Liver (tissue), 9 donors: ENCODE results near the gene FLT3LG. TPM values are rescaled to one million over a fixed set of nuclear protein-coding genes. Genes with fewer than 3 reads are reported as not detected.

Source experiments
- DNase-seq: peaks from one replicate; pipeline ENCODE4 v3.0.0-alpha.2; 2017; ENCODE audit warnings: low spot score
- H3K27ac ChIP-seq, 2 donors: one replicate each; pipeline ENCODE4 v1.7.0; 2013; ENCODE audit warnings: inconsistent platforms in 2 of 2, low read length in 2 of 2, control low read depth in 1 of 2, low read depth in 1 of 2, mild to moderate bottlenecking in 1 of 2
- H3K27me3 ChIP-seq, 4 donors: one replicate each; pipeline versions ENCODE4 v1.6.1 to v1.7.0; 2013; ENCODE audit warnings: low read length in 3 of 4, inconsistent platforms in 1 of 4, mild to moderate bottlenecking in 1 of 4, moderate library complexity in 1 of 4; ENCODE audit not compliant: control insufficient read depth in 4 of 4, insufficient read depth in 4 of 4
- H3K36me3 ChIP-seq, 4 donors: one replicate each; pipeline versions ENCODE4 v1.6.1 to v1.7.0; 2013; ENCODE audit warnings: low read length in 3 of 4, mild to moderate bottlenecking in 3 of 4, low read depth in 1 of 4, moderate library complexity in 1 of 4; ENCODE audit not compliant: control insufficient read depth in 4 of 4, insufficient read depth in 3 of 4
- H3K4me1 ChIP-seq, 4 donors: one replicate each; pipeline versions ENCODE4 v1.6.1 to v1.7.0; 2013; ENCODE audit warnings: low read length in 3 of 4, mild to moderate bottlenecking in 3 of 4, moderate library complexity in 1 of 4; ENCODE audit not compliant: control insufficient read depth in 4 of 4, insufficient read depth in 4 of 4
- H3K4me3 ChIP-seq, 3 donors: one replicate each; pipeline versions ENCODE4 v1.6.1 to v1.7.0; 2013; ENCODE audit warnings: low read length in 3 of 3, control low read depth in 1 of 3, low read depth in 1 of 3, mild to moderate bottlenecking in 1 of 3
- H3K9ac ChIP-seq, 2 donors: one replicate each; pipeline ENCODE4 v1.7.0; 2013; ENCODE audit warnings: low read length in 2 of 2, mild to moderate bottlenecking in 2 of 2, moderate library complexity in 2 of 2, control low read depth in 1 of 2, low read depth in 1 of 2
- H3K9me3 ChIP-seq, 4 donors: one replicate each; pipeline versions ENCODE4 v1.6.1 to v1.7.0; 2013; ENCODE audit warnings: low read length in 3 of 4; ENCODE audit not compliant: control insufficient read depth in 4 of 4
- CTCF ChIP-seq: fragments of 150-350 bp; IDR thresholded peaks from 2 replicates; pipeline ENCODE4 v1.5.1; 2017; ENCODE audit warnings: improper control_type of control experiment, low read depth, low read length; ENCODE audit not compliant: missing input control
- EGR1 ChIP-seq, 2 donors: IDR thresholded peaks; 2 replicates each; pipeline ENCODE4 v1.6.1; 2016 to 2018; ENCODE audit warnings: antibody characterized with exemption in 2 of 2, low read depth in 2 of 2
- FOXA1 ChIP-seq: IDR thresholded peaks from 2 replicates; pipeline ENCODE4 v1.6.1; 2016; ENCODE audit warnings: antibody characterized with exemption
- FOXA2 ChIP-seq: IDR thresholded peaks from 2 replicates; pipeline ENCODE4 v1.6.1; 2016; ENCODE audit warnings: antibody characterized with exemption
- GABPA ChIP-seq, 2 donors: IDR thresholded peaks in 1 of 2; conservative IDR thresholded peaks in 1 of 2; 2 replicates each; pipeline ENCODE4 v1.6.1; 2016; ENCODE audit warnings: antibody characterized with exemption in 2 of 2, mild to moderate bottlenecking in 1 of 2, moderate library complexity in 1 of 2
- HNF4A ChIP-seq, 2 donors: conservative IDR thresholded peaks; 2 replicates each; pipeline ENCODE4 v1.6.1; 2016; ENCODE audit warnings: antibody characterized with exemption in 2 of 2, mild to moderate bottlenecking in 2 of 2
- HNF4G ChIP-seq: IDR thresholded peaks from 2 replicates; pipeline ENCODE4 v1.6.1; 2016; ENCODE audit warnings: antibody characterized with exemption
- JUND ChIP-seq, 2 donors: IDR thresholded peaks; 2 replicates each; pipeline ENCODE4 v1.6.1; 2016; ENCODE audit warnings: antibody characterized with exemption in 2 of 2
- MAX ChIP-seq: IDR thresholded peaks from 2 replicates; pipeline ENCODE4 v1.6.1; 2016; ENCODE audit warnings: antibody characterized with exemption
- NR2F2 ChIP-seq: IDR thresholded peaks from 2 replicates; pipeline ENCODE4 v1.6.1; 2016; ENCODE audit warnings: antibody characterized with exemption
- RAD21 ChIP-seq, 2 donors: IDR thresholded peaks; 2 replicates each; pipeline ENCODE4 v1.6.1; 2016; ENCODE audit warnings: antibody characterized with exemption in 2 of 2, mild to moderate bottlenecking in 2 of 2
- REST ChIP-seq: IDR thresholded peaks from 2 replicates; pipeline ENCODE4 v1.6.1; 2016; ENCODE audit warnings: antibody characterized with exemption, mild to moderate bottlenecking
- RXRA ChIP-seq, 2 donors: IDR thresholded peaks; 2 replicates each; pipeline ENCODE4 v1.6.1; 2017 to 2018; ENCODE audit warnings: antibody characterized with exemption in 2 of 2, mild to moderate bottlenecking in 1 of 2
- SP1 ChIP-seq: IDR thresholded peaks from 2 replicates; pipeline ENCODE4 v1.6.1; 2018; ENCODE audit warnings: antibody characterized with exemption, mild to moderate bottlenecking
- TAF1 ChIP-seq: conservative IDR thresholded peaks from 2 replicates; pipeline ENCODE4 v1.6.1; 2016; ENCODE audit warnings: antibody characterized with exemption, mild to moderate bottlenecking
- YY1 ChIP-seq: IDR thresholded peaks from 2 replicates; pipeline ENCODE4 v1.6.1; 2016; ENCODE audit warnings: antibody characterized with exemption, mild to moderate bottlenecking
- WGBS: extraction: QIAGEN DNeasy Blood & Tissue Kit; methylation state at CpG from one replicate; pipeline ENCODE4 v1.1.7; 2013; 5-methylcytosine and 5-hydroxymethylcytosine counted together
- polyA plus RNA-seq, 2 donors: library from polyadenylated mRNA; stranded (reverse) in 1 of 2; unstranded in 1 of 2; fragments of 200-250 nt in 1 of 2; fragments of >200 nt in 1 of 2; fragmentation: Nextera tagmentation in 1 of 2; extraction: Ambion mirVana in 1 of 2; gene quantifications; one replicate each; pipeline versions ENCODE4 v1.2.1 to v1.2.3, GENCODE V29; 2013 to 2015
- total RNA-seq, 2 donors: library from RNA; depleted of rRNA; stranded (reverse); fragments of >200 nt; gene quantifications; one replicate each; pipeline ENCODE4 v1.2.3, GENCODE V29; 2014
- donor health status: healthy.
- donor health status: healthy.
- donor health status: healthy.
- donor health status: healthy.
- donor health status: healthy.

The FLT3LG gene
- total and polyA plus RNA-seq, 4 donors = 0.65 to 4.3 (median 2.2) TPM

GRCh38 chr19:49456326-49456725 lies 17.7 kb upstream of the FLT3LG start:
- no peak overlapping the region for H3K9ac ChIP-seq
- no peak for TF ChIP-seq FOXA2
- no peak for TF ChIP-seq HNF4G
- TF ChIP-seq CTCF = no peak
- TF ChIP-seq REST = no peak
- TF ChIP-seq JUND (IDR thresholded peaks at IDR 0.05) = no peak
- no peak for TF ChIP-seq FOXA1
- H3K27me3 ChIP-seq = no peaks in the 10 kb centered on the region
- no peaks in the 10 kb centered on the region for H3K9me3 ChIP-seq
- no peak for DNase-seq
- WGBS = 91% methylated on average over 5 of the region's 5 CpGs
- H3K4me3 ChIP-seq = no peak overlapping the region
- peaks cover 0 to 16% (median 3%) of the 10 kb centered on the region in 4 donors for H3K4me1 ChIP-seq
- peaks cover 0 to 3% (median 1%) of the 10 kb centered on the region in 4 donors for H3K36me3 ChIP-seq
- H3K27ac ChIP-seq = no peak overlapping the region

- TF ChIP-seq MAX = no peak
- TF ChIP-seq REST = no peak
- TF ChIP-seq RAD21 (IDR thresholded peaks at IDR 0.05) = no peak
- no peak for TF ChIP-seq JUND (IDR thresholded peaks at IDR 0.05)
- H3K9me3 ChIP-seq = no peaks in the 10 kb centered on the region
- no peak overlapping the region for H3K9ac ChIP-seq
- no peak overlapping the region for H3K27ac ChIP-seq
- no peak for DNase-seq
- peaks cover 0 to 6% (median 3%) of the 10 kb centered on the region in 4 donors for H3K4me1 ChIP-seq
- no peaks in the 10 kb centered on the region for H3K27me3 ChIP-seq
- H3K4me3 ChIP-seq = no peak overlapping the region
- peaks cover 0 to 3% (median 1%) of the 10 kb centered on the region in 4 donors for H3K36me3 ChIP-seq
- 92% methylated on average over 5 of the region's 5 CpGs for WGBS
These were observed 15.5 kb upstream of the FLT3LG start for GRCh38 chr19:49458567-49458903.

- H3K4me3 ChIP-seq = no peak overlapping the region
- H3K36me3 ChIP-seq = peaks cover under 1 to 3% (median 2%) of the 10 kb centered on the region in 4 donors
- H3K9me3 ChIP-seq = no peaks in the 10 kb centered on the region
- no peak overlapping the region for H3K9ac ChIP-seq
- H3K4me1 ChIP-seq = no peaks in the 10 kb centered on the region
- H3K27ac ChIP-seq = no peak overlapping the region
- no peaks in the 10 kb centered on the region for H3K27me3 ChIP-seq
- DNase-seq = no peak
- WGBS = 96% methylated on average over 12 of the region's 12 CpGs
- TF ChIP-seq CTCF (no peak), HNF4A (conservative IDR thresholded peaks at IDR 0.05) (no peak), FOXA1 (no peak), SP1 (no peak), MAX (no peak), GABPA (IDR thresholded peaks at IDR 0.05 in 1 of 2, conservative IDR thresholded peaks at IDR 0.05 in 1 of 2) (no peak), JUND (IDR thresholded peaks at IDR 0.05) (no peak), TAF1 (no peak), HNF4G (no peak), EGR1 (IDR thresholded peaks at IDR 0.05; ENCODE audit: low read depth in 2 of 2) (no peak), RXRA (IDR thresholded peaks at IDR 0.05) (no peak), NR2F2 (no peak), YY1 (no peak)
These were observed 14.6 kb upstream of the FLT3LG start for GRCh38 chr19:49459388-49459787.
